ENCODE results near the gene B3GALT6. TPM values are rescaled to one million over a fixed set of nuclear protein-coding genes. Genes with fewer than 3 reads are reported as not detected.

B3GALT6 gene
- total RNA-seq, 1 experiment from 2014 or later = 46.4 TPM

GRCh38 chr1:1211541-1212441 lies 20.2 kb upstream of the B3GALT6 start:
- in situ Hi-C loops (cut with HindIII; ENCODE audit: low pct_unique_long_range_greater_than_20kb, low sequenced_read_pairs) = no loop called here

DNA sequence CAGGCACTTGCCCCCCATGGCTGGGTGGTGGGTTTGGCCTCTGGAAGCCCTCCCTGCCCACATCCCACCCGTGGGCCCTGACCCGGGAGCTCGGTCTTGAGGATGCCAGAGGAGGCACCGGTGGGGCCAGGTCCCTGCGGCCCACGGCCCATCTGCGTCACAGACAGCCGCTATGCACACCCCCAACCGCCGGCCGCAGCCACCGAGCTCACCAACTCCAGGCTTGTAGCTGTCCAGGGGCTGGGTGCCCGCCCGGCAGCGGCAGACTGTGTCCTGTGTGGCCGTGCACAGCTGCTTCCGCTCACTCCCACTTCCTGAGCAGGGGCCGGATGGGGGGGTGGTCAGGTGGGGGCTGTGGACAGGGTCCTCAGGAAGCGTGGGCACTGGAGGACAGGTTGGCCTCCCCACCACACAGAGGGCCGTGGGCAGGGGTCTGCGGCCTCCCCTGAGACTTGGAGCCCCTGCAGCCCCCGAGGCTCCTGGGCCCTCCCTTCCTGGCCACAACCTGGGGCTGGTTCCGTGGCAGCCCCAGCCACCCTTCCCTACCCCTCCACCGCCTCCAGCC lies 19.2 kb upstream of the B3GALT6 start:
- Histone ChIP-seq H3K27me3 (ENCODE audit: control insufficient read depth, insufficient read depth, low read length) (no peaks in the 10 kb centered on the region), H3K4me1 (ENCODE audit: control insufficient read depth, insufficient read depth, low read length) (peaks cover 5% of the 10 kb centered on the region; the same call in 1 of the 2 replicates), H3K27ac (ENCODE audit: low read length) (no peak overlapping the region), H3K4me3 (ENCODE audit: low read depth in 2 of 2, low read length in 2 of 2) (no peak overlapping the region), H3K36me3 (ENCODE audit: control insufficient read depth, insufficient read depth, low read length) (no peaks in the 10 kb centered on the region), H3K9me3 (ENCODE audit: control insufficient read depth, insufficient read depth, low read depth, low read length) (no peaks in the 10 kb centered on the region)
- ATAC-seq (no peak), DNase-seq (ENCODE audit: low read depth, low spot score) (no peak)
- BruUV-seq (replicated peaks) = no TSS peak
- TF ChIP-seq, protein P1, sequence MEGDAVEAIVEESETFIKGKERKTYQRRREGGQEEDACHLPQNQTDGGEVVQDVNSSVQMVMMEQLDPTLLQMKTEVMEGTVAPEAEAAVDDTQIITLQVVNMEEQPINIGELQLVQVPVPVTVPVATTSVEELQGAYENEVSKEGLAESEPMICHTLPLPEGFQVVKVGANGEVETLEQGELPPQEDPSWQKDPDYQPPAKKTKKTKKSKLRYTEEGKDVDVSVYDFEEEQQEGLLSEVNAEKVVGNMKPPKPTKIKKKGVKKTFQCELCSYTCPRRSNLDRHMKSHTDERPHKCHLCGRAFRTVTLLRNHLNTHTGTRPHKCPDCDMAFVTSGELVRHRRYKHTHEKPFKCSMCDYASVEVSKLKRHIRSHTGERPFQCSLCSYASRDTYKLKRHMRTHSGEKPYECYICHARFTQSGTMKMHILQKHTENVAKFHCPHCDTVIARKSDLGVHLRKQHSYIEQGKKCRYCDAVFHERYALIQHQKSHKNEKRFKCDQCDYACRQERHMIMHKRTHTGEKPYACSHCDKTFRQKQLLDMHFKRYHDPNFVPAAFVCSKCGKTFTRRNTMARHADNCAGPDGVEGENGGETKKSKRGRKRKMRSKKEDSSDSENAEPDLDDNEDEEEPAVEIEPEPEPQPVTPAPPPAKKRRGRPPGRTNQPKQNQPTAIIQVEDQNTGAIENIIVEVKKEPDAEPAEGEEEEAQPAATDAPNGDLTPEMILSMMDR (IDR thresholded peaks at IDR 0.05) = no peak
- no peak for TF ChIP-seq REST (IDR thresholded peaks at IDR 0.05; ENCODE audit: insufficient read depth in 1 of 2, low read depth in 2 of 2, low read length in 1 of 2)
- no peak for TF ChIP-seq TCF7L2 (IDR thresholded peaks at IDR 0.05; ENCODE audit: low read depth, low read length)
- TF ChIP-seq POLR2AphosphoS5 (IDR thresholded peaks at IDR 0.05; ENCODE audit: low read depth, low read length) = no peak
- no peak for TF ChIP-seq SIN3A (IDR thresholded peaks at IDR 0.05; ENCODE audit: borderline replicate concordance, insufficient read depth, low read depth, low read length)
- ChIA-PET POLR2A (no interaction called here), CTCF (no interaction called here)
- in situ Hi-C loops (cut with HindIII; ENCODE audit: low pct_unique_long_range_greater_than_20kb, low sequenced_read_pairs) (no loop called here), intact Hi-C loops (cut with micrococcal nuclease; ENCODE audit: unreplicated experiment) (no loop called here)

More at GRCh38 chr1:1211541-1212441, 20.2 kb upstream of the B3GALT6 start:
- Histone ChIP-seq H3K4me1 (ENCODE audit: control insufficient read depth, insufficient read depth, low read length) (peaks cover 8% of the 10 kb centered on the region), H3K36me3 (ENCODE audit: control insufficient read depth, insufficient read depth, low read length) (no peaks in the 10 kb centered on the region), H3K9me3 (ENCODE audit: control insufficient read depth, insufficient read depth, low read depth, low read length) (no peaks in the 10 kb centered on the region), H3K27me3 (ENCODE audit: control insufficient read depth, insufficient read depth, low read length) (no peaks in the 10 kb centered on the region), H3K4me3 (ENCODE audit: low read depth in 2 of 2, low read length in 2 of 2) (no peak overlapping the region), H3K27ac (ENCODE audit: low read length) (no peak overlapping the region)
- DNase-seq (ENCODE audit: low read depth, low spot score) (no peak), ATAC-seq (no peak)
- POLR2A ChIA-PET = no interaction called here
- intact Hi-C loops (cut with micrococcal nuclease; ENCODE audit: unreplicated experiment) = no loop called here
- BruUV-seq (replicated peaks) = no TSS peak
- CTCF ChIA-PET = no interaction called here
- TF ChIP-seq POLR2AphosphoS5 (IDR thresholded peaks at IDR 0.05; ENCODE audit: low read depth, low read length) (no peak), REST (IDR thresholded peaks at IDR 0.05; ENCODE audit: insufficient read depth in 1 of 2, low read depth in 2 of 2, low read length in 1 of 2) (no peak), TCF7L2 (IDR thresholded peaks at IDR 0.05; ENCODE audit: low read depth, low read length) (no peak), SIN3A (IDR thresholded peaks at IDR 0.05; ENCODE audit: borderline replicate concordance, insufficient read depth, low read depth, low read length) (no peak)
- TF ChIP-seq, protein P1 (IDR thresholded peaks at IDR 0.05) = no peak

Data from Panc1 (cell line).